GM12891 (cell line): ENCODE measurements around the gene RASGRP3. TPM values are rescaled to one million over a fixed set of nuclear protein-coding genes. Genes with fewer than 3 reads are reported as not detected.

Source experiments
- DNase-seq: peaks from one replicate; pipeline ENCODE4 v3.0.0; 2011; ENCODE audit warnings: low spot score; ENCODE audit not compliant: insufficient read length
- FAIRE-seq: peaks from 2 replicates; lab custom pipeline; 2011; peaks lifted over from hg19 to GRCh38; lab: Jason Lieb, UNC
- PAX5 ChIP-seq: IDR thresholded peaks from 2 replicates; pipeline ENCODE4 v1.6.1; 2011; ENCODE audit warnings: low read length, moderate library complexity, mild to moderate bottlenecking; ENCODE audit not compliant: insufficient read depth, severe bottlenecking
- POLR2A ChIP-seq: IDR thresholded peaks from 2 replicates; pipeline ENCODE4 v1.6.1; 2011; ENCODE audit warnings: low read depth, low read length, control low read depth
- POLR2AphosphoS5 ChIP-seq: IDR thresholded peaks from 2 replicates; pipeline ENCODE4 v1.6.1; 2011; ENCODE audit warnings: low read depth, low read length, control low read depth
- POU2F2 ChIP-seq: IDR thresholded peaks from 2 replicates; pipeline ENCODE4 v1.6.1; 2011; ENCODE audit warnings: low read depth, mild to moderate bottlenecking, control low read depth, low read length, moderate library complexity
- SPI1 ChIP-seq: IDR thresholded peaks from 2 replicates; pipeline ENCODE4 v1.6.1; 2011; ENCODE audit warnings: low read depth, low read length, control low read depth
- TAF1 ChIP-seq: IDR thresholded peaks from 2 replicates; pipeline ENCODE4 v1.6.1; 2011; ENCODE audit warnings: low read depth, low read length, control low read depth
- polyA plus RNA-seq: library from polyadenylated mRNA; unstranded; fragments of >200 nt; gene quantifications from one replicate; pipeline ENCODE4 v1.2.1, GENCODE V29; 2012; ENCODE audit warnings: low read depth, missing spikeins, inconsistent platforms; ENCODE audit not compliant: missing spikeins

Gene RASGRP3
- polyA plus RNA-seq: 104 TPM

GRCh38 chr2:33476131-33476792, at the start of gene RASGRP3:
TSS of gene RASGRP3 (plus strand) at chr2:33476649. CDS start at chr2:33515137, 38,488 bp downstream.
- TF ChIP-seq POU2F2 (peak; percentile 39; the same call in 1 of the 2 replicates), PAX5 (no peak), TAF1 (peak; percentile 85; the same call in 1 of the 2 replicates), POLR2A (peak; percentile 88), POLR2AphosphoS5 (peak; percentile 78)
- DNase-seq (no peak), FAIRE-seq (no peak)

- no peak for FAIRE-seq
- TF ChIP-seq SPI1: no peak
- TF ChIP-seq TAF1: no peak
- TF ChIP-seq POLR2A: no peak
- no peak for DNase-seq
These were observed 49.7 kb upstream of the RASGRP3 start for GRCh38 chr2:33426666-33427231.

GRCh38 chr2:33430077-33430476, 46.4 kb upstream of the RASGRP3 start:
- TF ChIP-seq SPI1 (no peak), POLR2AphosphoS5 (no peak), PAX5 (no peak), TAF1 (no peak), POLR2A (no peak), POU2F2 (no peak)
- DNase-seq (no peak), FAIRE-seq (no peak)

- FAIRE-seq: no peak
- DNase-seq: no peak
- TF ChIP-seq PAX5 (no peak), SPI1 (no peak), POLR2A (no peak), POLR2AphosphoS5 (no peak), TAF1 (no peak), POU2F2 (no peak)
These were observed 45.6 kb upstream of the RASGRP3 start for GRCh38 chr2:33430856-33431255.

GRCh38 chr2:33432871-33433270, 43.6 kb upstream of the RASGRP3 start:
- no peak for FAIRE-seq
- no peak for DNase-seq
- TF ChIP-seq PAX5: no peak
- no peak for TF ChIP-seq TAF1
- TF ChIP-seq SPI1: no peak
- no peak for TF ChIP-seq POU2F2
- TF ChIP-seq POLR2AphosphoS5: no peak
- no peak for TF ChIP-seq POLR2A

GRCh38 chr2:33433279-33434235, 42.9 kb upstream of the RASGRP3 start:
- FAIRE-seq: no peak
- TF ChIP-seq POLR2A: no peak
- no peak for TF ChIP-seq PAX5
- TF ChIP-seq TAF1: no peak
- TF ChIP-seq POLR2AphosphoS5: no peak
- no peak for TF ChIP-seq POU2F2
- TF ChIP-seq SPI1: no peak
- DNase-seq: no peak

GRCh38 chr2:33435518-33435917, 40.9 kb upstream of the RASGRP3 start:
- FAIRE-seq: no peak
- no peak for DNase-seq
- TF ChIP-seq TAF1: no peak
- TF ChIP-seq POLR2AphosphoS5: no peak
- TF ChIP-seq POLR2A: no peak
- no peak for TF ChIP-seq POU2F2
- no peak for TF ChIP-seq SPI1
- no peak for TF ChIP-seq PAX5

GRCh38 chr2:33436083-33436482, 40.4 kb upstream of the RASGRP3 start:
- FAIRE-seq (no peak), DNase-seq (no peak)
- TF ChIP-seq POU2F2: no peak
- TF ChIP-seq TAF1: no peak
- TF ChIP-seq POLR2AphosphoS5: no peak
- no peak for TF ChIP-seq PAX5
- no peak for TF ChIP-seq POLR2A
- no peak for TF ChIP-seq SPI1

GRCh38 chr2:33437297-33437696, 39.2 kb upstream of the RASGRP3 start:
- no peak for TF ChIP-seq POLR2AphosphoS5
- TF ChIP-seq POU2F2: no peak
- no peak for TF ChIP-seq PAX5
- TF ChIP-seq TAF1: no peak
- TF ChIP-seq SPI1: no peak
- TF ChIP-seq POLR2A: no peak
- FAIRE-seq: peak; percentile 57
- DNase-seq: no peak

GRCh38 chr2:33437815-33438214, 38.6 kb upstream of the RASGRP3 start:
- DNase-seq: no peak
- no peak for FAIRE-seq
- no peak for TF ChIP-seq SPI1
- TF ChIP-seq PAX5: no peak
- TF ChIP-seq TAF1: no peak
- TF ChIP-seq POLR2AphosphoS5: no peak
- no peak for TF ChIP-seq POU2F2
- TF ChIP-seq POLR2A: no peak
